Measurements from ENCODE around the gene PYY. TPM values are rescaled to one million over a fixed set of nuclear protein-coding genes. Genes with fewer than 3 reads are reported as not detected.
"Not testable (repeated sequence)": the region's sequence is repeated elsewhere in the genome, so short reads cannot be mapped to it uniquely, and the experiment has no call there.

PYY gene
- total RNA-seq, 4 donors from 2014 or later, result not detected

- H3K27me3 ChIP-seq, result peaks cover 19% of the 10 kb centered on the region
- no peak for TF ChIP-seq POLR2AphosphoS5 (IDR thresholded peaks at IDR 0.05)
- TF ChIP-seq POLR2A (IDR thresholded peaks at IDR 0.05), result no peak
- TF ChIP-seq EP300 (IDR thresholded peaks at IDR 0.05), result no peak
- TF ChIP-seq CTCF (IDR thresholded peaks at IDR 0.05), result no peak
- no peak overlapping the region for H3K4me3 ChIP-seq
- peaks cover 11% of the 10 kb centered on the region for H3K4me1 ChIP-seq
- no peak overlapping the region for H3K27ac ChIP-seq
- no peaks in the 10 kb centered on the region for H3K9me3 ChIP-seq
- WGBS, result 40% methylated on average over 2 of the region's 5 CpGs
- H3K36me3 ChIP-seq, result no peaks in the 10 kb centered on the region
- DNase-seq (ENCODE audit: low spot score in 2 of 2), result no peak
Measured at GRCh38 chr17:43931062-43931571, 22.6 kb downstream of the PYY start.

- 83% methylated on average over 1 of the region's 1 CpG for WGBS
- H3K4me3 ChIP-seq, result no peak overlapping the region
- peaks cover 11% of the 10 kb centered on the region for H3K4me1 ChIP-seq
- no peaks in the 10 kb centered on the region for H3K36me3 ChIP-seq
- no peak for DNase-seq (ENCODE audit: low spot score in 2 of 2)
- peaks cover 29% of the 10 kb centered on the region for H3K27me3 ChIP-seq
- no peak overlapping the region for H3K27ac ChIP-seq
- H3K9me3 ChIP-seq, result no peaks in the 10 kb centered on the region
- TF ChIP-seq POLR2A (IDR thresholded peaks at IDR 0.05) (no peak), CTCF (IDR thresholded peaks at IDR 0.05) (no peak), EP300 (IDR thresholded peaks at IDR 0.05) (no peak), POLR2AphosphoS5 (IDR thresholded peaks at IDR 0.05) (no peak)
Measured at GRCh38 chr17:43928609-43929008, 25.1 kb downstream of the PYY start.

- not testable (repeated sequence) for DNase-seq (ENCODE audit: low spot score in 2 of 2); H3K36me3 ChIP-seq; H3K4me3 ChIP-seq; H3K27ac ChIP-seq; H3K9me3 ChIP-seq
- Histone ChIP-seq H3K4me1 (peaks cover 11% of the 10 kb centered on the region), H3K27me3 (peaks cover 29% of the 10 kb centered on the region)
- WGBS, result 14% methylated on average over 5 of the region's 5 CpGs
Measured at GRCh38 chr17:43927929-43928328, 25.8 kb downstream of the PYY start.

GRCh38 chr17:43927060-43927864 lies 26.5 kb downstream of the PYY start:
- Histone ChIP-seq H3K9me3 (no peaks in the 10 kb centered on the region), H3K27ac (no peak overlapping the region), H3K4me3 (peak overlapping the region; percentile 39), H3K4me1 (peaks cover 11% of the 10 kb centered on the region), H3K27me3 (peaks cover 29% of the 10 kb centered on the region), H3K36me3 (no peaks in the 10 kb centered on the region)
- DNase-seq (ENCODE audit: low spot score in 2 of 2), result no peak
- no peak for TF ChIP-seq EP300 (IDR thresholded peaks at IDR 0.05)
- 4% methylated on average over 33 of the region's 42 CpGs for WGBS

GRCh38 chr17:43924558-43924957 lies 29.2 kb downstream of the PYY start:
- Histone ChIP-seq H3K27ac (no peak overlapping the region), H3K27me3 (peaks cover 38% of the 10 kb centered on the region), H3K36me3 (no peaks in the 10 kb centered on the region), H3K4me3 (no peak overlapping the region), H3K9me3 (no peaks in the 10 kb centered on the region), H3K4me1 (peaks cover 11% of the 10 kb centered on the region)
- WGBS, result 55% methylated on average over 2 of the region's 2 CpGs
- no peak for DNase-seq (ENCODE audit: low spot score in 2 of 2)
- TF ChIP-seq POLR2AphosphoS5 (IDR thresholded peaks at IDR 0.05) (no peak), POLR2A (IDR thresholded peaks at IDR 0.05) (no peak), CTCF (IDR thresholded peaks at IDR 0.05) (no peak), EP300 (IDR thresholded peaks at IDR 0.05) (no peak)

GRCh38 chr17:43920500-43921095 lies 33.1 kb downstream of the PYY start:
- DNase-seq (ENCODE audit: low spot score in 2 of 2), result no peak

More at GRCh38 chr17:43920500-43921095, 33.1 kb downstream of the PYY start:
- Histone ChIP-seq H3K4me1 (peaks cover 5% of the 10 kb centered on the region), H3K27ac (no peak overlapping the region), H3K4me3 (no peak overlapping the region), H3K27me3 (peaks cover 22% of the 10 kb centered on the region), H3K9me3 (no peaks in the 10 kb centered on the region), H3K36me3 (no peaks in the 10 kb centered on the region)
- no peak for TF ChIP-seq POLR2AphosphoS5 (IDR thresholded peaks at IDR 0.05)
- TF ChIP-seq EP300 (IDR thresholded peaks at IDR 0.05), result no peak
- TF ChIP-seq CTCF (IDR thresholded peaks at IDR 0.05), result no peak
- TF ChIP-seq POLR2A (IDR thresholded peaks at IDR 0.05), result no peak
- 77% methylated on average over 10 of the region's 10 CpGs for WGBS

Measured in suprapubic skin (tissue), 4 donors.